ENCODE results near the gene FBXW11.

DNA sequence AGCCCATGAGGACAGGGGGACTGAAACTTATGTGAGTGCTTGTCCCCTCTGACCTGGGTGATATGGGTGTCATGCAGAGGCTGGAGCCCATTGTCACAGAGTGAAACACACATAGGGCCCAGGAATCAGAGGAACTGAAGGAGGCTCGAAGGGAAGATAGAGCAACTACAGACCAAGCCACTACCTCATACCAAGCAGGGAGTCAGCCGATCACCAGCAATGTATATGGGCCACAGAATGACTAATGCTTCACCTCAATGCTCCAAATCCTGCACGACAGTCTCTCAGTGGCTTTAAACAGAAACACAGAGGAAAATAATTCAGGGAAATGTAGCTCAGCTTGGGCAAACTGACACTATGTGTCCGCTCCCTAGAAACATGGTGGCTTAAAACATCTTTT lies 8.9 kb upstream of the FBXW11 start:
- TF ChIP-seq REST (IDR thresholded peaks at IDR 0.05; ENCODE audit: borderline replicate concordance), result no peak
- TF ChIP-seq EZH2 (IDR thresholded peaks at IDR 0.05; ENCODE audit: borderline replicate concordance, insufficient read depth, low read length, poor library complexity, severe bottlenecking), result no peak
